ENCODE measurements around the gene FLACC1.
"Not testable (repeated sequence)": the region's sequence is repeated elsewhere in the genome, so short reads cannot be mapped to it uniquely, and the experiment has no call there.

Gene FLACC1

GRCh38 chr2:201357221-201357620, at the start of gene FLACC1:
FLACC1 (minus strand) TSS chr2:201357345; CDS start chr2:201351404, 5,941 bp downstream.
- in situ Hi-C loops (cut with MboI; ENCODE audit: low sequenced_read_pairs): no loop called here

DNA sequence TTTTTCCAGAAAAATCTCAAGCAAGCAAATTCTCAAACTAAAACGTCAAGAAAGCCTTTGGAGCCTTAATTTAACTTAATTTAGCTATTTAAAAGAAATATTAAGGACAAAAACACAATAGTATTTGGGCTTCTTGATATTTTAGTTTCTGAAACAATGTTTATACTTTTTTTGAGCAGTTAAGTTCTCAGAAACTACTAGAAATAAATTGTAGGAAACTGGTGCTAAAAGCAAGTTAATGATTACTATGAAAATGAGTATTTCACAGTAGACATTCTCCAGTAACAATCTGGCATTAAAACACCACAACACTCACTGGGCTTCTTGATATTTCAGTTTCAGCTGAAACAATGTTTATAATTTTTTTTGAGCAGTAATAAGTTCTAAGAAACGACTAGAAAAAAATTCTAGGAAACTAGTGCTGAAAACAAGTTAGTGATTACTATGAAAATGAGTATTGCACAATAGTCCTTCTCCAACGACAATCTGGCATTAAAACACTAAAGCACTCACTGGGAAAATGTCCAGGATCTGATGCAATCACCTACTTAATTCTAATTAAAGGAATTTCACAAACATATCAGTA, 49.0 kb upstream of the FLACC1 start:
- in situ Hi-C loops (cut with MboI; ENCODE audit: low sequenced_read_pairs): no loop called here

DNA sequence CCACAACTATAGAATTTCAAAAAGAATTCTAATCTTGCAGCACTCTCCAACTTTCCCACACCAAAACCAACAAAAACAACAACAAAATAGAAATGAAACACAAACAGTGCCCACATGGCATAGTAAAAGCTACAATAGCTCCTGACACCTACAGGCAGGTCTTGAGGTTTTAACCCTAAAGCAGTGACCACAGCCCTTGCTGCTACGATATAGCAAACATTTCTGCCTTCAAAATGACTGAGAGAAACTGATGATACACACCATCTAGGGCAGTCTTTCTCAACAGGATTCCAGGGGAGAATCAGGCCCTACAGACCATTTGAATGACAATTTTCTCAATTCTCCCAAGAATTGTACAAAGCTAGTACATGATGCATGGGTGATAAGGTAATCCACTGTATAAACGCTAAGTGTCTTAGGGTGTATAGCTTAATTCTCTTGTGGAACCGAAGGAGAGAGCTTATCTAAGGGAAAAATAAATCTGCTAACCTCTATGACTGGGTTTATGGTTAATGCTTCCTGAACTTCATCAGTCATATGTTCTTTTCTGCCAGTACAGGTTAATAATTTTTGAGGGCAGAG, 47.6 kb upstream of the FLACC1 start:
- in situ Hi-C loops (cut with MboI; ENCODE audit: low sequenced_read_pairs): no loop called here

DNA sequence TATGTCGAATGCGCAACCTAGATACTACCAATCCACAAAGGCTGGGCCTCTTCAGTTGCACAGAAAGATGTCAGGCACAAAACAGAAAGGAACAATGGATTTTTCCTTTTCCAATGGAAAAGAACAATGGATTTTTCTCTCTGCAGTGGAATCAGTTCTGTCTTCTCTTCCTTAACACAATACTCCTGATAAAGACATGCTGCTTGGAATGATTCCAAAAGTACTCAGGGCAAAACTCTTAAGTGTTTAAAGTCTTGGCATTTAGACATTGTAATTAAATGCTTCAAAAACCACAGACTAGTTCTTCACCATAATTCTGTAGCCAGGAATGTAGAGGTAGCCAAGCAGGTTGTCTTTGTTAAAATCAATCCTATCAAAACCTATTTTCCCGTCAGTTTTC, 46.7 kb upstream of the FLACC1 start:
- in situ Hi-C loops (cut with MboI; ENCODE audit: low sequenced_read_pairs): no loop called here

DNA sequence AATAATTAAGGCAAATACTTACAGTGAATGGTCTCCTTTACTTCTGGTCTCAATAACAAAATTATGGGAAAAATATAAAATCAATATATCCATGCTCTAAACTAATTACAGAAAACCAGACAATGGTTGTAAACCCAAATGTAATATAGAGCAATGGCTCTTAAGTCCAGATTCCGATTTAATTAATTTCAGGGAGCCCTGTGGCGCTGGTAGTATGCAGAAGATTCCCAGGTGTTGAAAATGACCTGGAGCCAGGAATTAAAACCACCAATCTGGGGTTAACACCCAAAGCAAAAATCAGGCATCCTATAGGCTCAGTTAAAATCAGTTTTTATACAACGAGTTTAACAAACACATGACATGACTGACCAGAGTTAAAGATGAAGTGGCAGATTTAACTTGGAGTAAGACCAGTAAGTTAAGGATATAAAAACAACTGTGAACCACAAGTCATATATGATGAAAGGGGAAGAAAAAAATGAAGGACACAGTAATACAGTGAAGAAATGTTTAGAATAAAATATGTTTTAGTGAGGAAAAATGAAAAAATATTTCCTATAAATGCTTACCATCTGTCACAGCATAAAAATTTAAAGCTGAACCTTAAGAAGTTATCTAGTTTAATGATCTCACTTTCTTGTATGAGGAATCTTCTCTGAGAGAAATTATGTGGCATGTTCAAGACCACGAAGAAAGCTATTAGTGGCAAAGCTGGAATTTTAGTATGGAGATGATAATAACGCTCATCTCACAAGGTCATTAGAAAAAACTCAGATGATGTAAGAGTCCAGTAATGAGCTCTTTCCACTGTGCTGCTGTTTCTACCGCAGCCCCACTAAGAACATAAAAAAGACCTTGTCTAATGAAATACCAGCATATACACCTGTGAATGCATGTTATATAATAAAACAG, 45.8 kb upstream of the FLACC1 start:
- in situ Hi-C loops (cut with MboI; ENCODE audit: low sequenced_read_pairs): no loop called here

DNA sequence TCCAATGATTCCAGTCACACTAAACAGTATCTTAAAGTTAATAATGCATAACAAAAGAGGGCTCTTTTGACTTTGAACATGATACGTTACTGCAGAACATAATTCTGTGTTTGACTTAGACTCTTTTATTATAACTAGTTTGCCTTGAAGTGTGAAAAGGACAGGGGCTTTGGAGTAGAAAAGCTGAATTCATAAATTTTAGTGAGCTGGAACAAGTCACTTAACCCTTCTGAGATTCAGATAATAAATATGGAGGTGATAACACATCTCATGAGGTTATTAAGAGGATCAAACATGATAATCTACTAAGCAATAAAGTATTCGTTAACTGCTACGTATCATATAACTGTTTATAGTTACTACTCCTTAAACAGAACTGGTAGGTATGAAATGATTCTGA, 44.7 kb upstream of the FLACC1 start:
- in situ Hi-C loops (cut with MboI; ENCODE audit: low sequenced_read_pairs): no loop called here

DNA sequence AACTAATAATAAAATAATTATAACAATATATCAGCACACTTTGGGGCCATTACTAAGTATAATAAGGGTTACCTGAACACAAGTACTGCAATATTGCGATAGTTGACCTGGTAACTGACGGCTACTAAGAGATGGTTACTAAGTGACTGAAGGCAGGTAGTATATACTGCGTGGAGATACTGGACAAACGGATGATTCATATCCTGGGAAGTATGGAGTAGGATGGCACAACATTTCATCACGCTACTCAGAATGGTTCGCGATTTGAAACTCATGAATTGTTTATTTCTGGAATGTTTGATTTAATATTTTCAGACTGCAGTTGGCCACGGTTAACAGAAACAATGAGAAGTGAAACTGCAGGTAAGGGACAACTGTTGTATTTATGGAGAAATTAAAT, 39.5 kb upstream of the FLACC1 start:
- in situ Hi-C loops (cut with MboI; ENCODE audit: low sequenced_read_pairs): no loop called here

- in situ Hi-C loops (cut with MboI; ENCODE audit: low sequenced_read_pairs): no loop called here
Observed at GRCh38 chr2:201383136-201383535, 26.0 kb upstream of the FLACC1 start.

GRCh38 chr2:201378496-201379397, 21.6 kb upstream of the FLACC1 start:
- in situ Hi-C loops (cut with MboI; ENCODE audit: low sequenced_read_pairs): no loop called here

GRCh38 chr2:201377218-201377617, 20.1 kb upstream of the FLACC1 start:
- in situ Hi-C loops (cut with MboI; ENCODE audit: low sequenced_read_pairs): no loop called here

DNA sequence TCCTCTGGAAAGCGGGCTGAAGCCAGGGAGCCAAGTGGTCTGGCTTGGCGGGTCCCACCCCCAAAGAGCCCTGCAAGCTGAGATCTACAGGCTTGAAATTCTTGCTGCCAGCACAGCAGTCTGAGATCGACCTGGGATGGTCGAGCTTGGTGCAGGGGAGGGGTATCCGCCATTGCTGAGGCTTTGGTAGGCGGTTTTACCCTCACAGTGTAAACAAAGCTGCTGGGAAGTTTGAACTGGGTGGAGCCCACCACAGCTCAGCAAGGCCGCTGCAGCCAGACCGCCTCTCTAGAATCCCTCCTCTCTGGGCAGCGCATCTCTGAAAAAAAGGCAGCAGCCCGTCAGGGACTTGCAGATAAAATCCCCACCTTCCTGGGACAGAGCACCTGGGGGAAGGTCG, 12.6 kb upstream of the FLACC1 start:
- in situ Hi-C loops (cut with MboI; ENCODE audit: low sequenced_read_pairs): no loop called here

DNA sequence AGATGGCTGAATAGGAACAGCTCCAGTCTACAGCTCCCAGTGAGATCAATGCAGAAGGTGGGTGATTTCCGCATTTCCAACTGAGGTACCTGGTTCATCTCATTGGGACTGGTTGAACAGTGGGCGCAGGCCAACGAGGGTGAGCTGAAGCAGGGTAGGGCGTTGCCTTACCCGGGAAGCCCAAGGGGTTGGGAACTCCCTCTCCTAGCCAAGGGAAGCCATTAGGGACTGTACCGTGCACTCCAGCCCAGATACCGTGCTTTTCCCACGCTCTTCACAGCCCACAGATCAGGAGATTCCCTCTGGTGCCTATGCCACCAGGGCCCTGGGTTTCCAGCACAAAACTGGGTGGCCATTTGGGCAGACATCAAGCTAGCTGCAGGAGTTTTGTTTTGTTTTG, 12.2 kb upstream of the FLACC1 start:
- in situ Hi-C loops (cut with MboI; ENCODE audit: low sequenced_read_pairs): not testable (repeated sequence)

DNA sequence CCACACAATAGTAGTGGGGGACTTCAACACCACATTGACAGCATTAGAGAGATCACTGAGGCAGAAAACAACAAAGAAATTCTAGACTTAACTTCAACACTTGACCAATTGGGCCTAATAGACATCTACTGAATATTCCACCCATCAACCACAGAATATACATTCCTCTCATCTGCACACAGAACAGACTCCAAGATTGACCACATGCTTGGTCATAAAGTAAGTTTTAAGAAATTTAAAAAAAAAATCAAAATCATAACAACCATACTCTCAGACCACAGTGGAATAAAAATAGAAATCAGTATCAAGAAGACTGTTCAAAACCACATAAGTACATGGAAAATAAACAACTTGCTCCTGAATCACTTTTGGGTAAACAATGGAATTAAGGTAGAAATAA, 9.0 kb upstream of the FLACC1 start:
- in situ Hi-C loops (cut with MboI; ENCODE audit: low sequenced_read_pairs): no loop called here

DNA sequence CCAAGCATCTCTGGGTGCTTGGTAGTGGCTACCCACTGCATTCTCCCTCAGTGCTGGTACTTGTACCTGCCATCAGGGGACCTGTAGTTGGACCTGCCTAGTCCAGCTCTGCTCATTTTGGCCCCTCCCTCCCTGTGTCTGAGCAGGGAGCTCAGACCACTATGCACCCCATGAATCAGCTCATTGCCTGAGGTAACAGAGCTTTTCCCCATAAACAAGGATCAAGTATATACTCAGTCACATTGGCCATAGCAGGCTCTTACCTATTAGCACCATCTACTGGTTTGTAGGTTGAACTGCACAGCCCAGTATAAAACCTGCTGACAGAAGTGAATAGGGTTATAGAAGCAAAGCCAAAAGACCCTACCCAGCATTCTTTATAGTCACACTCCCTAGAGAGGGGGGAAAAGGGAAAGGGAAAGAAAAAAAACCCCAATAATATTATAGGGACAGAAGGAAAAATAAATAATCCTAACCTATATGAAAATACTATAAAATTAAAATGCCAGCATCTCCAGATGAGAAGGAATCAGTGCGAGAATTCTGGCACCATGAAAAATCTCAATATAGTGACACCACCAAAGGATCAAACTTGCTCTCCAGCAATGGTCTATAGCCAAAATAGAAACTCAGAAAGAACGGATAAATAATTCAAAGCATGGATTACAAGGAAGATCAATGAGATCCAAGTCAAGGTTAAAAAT, 6.9 kb upstream of the FLACC1 start:
- in situ Hi-C loops (cut with MboI; ENCODE audit: low sequenced_read_pairs): loop anchor here (5.0 kb wide), 1 partner anchor 117 kb away; no protein-coding TSS in a partner anchor

DNA sequence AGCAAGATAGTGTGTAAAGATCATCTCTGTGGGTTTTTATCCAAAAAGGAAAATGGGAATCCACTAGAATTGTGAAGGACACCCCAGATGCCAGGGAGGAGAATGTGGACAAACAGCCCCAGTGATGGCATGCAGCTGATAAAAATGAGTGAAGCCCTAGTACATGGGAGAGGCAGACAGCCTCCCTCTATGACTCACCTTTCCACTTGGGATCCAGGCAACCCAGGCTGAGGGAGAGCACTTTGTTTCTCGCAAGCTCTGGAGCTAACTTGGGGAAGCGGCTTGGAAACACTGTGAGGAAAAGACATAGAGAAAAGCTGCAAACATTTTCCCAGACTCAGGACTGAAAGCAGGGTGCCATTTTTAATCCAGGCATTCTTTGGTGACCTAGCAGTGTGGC, 5.3 kb upstream of the FLACC1 start:
- in situ Hi-C loops (cut with MboI; ENCODE audit: low sequenced_read_pairs): loop anchor here (5.0 kb wide), 1 partner anchor 115 kb away; no protein-coding TSS in a partner anchor

DNA sequence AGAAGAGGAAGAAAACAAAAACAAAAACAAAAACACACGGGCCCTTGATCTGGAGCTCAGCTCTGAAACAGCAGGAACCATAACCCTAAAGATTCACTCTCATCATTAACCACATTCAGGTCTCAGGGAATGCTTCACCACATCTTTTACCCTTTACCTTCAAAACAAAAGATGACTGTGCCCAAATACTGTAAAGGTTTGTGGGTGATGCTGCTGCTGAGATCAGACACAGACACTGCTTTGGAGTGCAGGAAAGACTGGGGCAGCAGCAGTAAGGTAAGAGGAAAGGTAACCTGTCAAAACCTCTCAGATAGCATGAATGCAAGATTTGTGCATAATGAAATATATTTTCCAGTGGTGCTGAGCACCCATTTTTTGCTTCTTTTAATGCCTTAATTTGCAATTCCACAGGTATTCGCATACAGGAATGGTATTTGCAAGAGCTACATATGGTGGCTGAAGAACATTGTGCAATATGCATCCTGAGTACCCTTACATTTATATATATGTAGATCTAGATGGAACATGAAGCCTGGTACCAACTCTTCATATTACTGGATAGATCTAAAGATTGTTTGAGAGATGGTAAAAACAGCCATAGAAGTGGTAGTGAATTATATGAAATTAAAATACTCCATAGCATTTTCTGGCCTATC, 4.1 kb upstream of the FLACC1 start:
- in situ Hi-C loops (cut with MboI; ENCODE audit: low sequenced_read_pairs): loop anchor here (5.0 kb wide), 1 partner anchor 114 kb away; no protein-coding TSS in a partner anchor

GRCh38 chr2:201360256-201360655, 3.1 kb upstream of the FLACC1 start:
- in situ Hi-C loops (cut with MboI; ENCODE audit: low sequenced_read_pairs): loop anchor here (5.0 kb wide), 1 partner anchor 113 kb away; no protein-coding TSS in a partner anchor

DNA sequence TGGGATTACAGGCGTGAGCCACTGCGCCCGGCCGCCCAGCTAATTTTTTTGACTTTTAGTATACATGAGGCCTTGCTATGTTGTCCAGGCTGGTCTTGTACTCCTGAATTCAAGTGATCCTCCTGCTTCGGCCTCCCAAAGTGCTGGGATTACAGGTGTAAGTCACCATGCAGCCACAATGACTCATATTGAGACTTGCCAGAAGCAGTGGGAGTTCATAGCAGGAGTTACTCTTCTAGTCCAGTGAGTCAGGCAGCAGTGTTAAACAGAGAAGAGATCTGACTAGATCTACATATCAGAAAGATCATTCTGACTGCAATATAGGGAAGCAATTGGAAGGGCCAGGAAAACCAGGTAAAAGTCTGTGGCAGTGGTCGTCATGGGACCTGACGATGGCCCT, 1.5 kb upstream of the FLACC1 start:
- in situ Hi-C loops (cut with MboI; ENCODE audit: low sequenced_read_pairs): no loop called here

- in situ Hi-C loops (cut with MboI; ENCODE audit: low sequenced_read_pairs): no loop called here
Observed at GRCh38 chr2:201353116-201353515, 4.0 kb downstream of the FLACC1 start.

GRCh38 chr2:201350879-201351278, 6.3 kb downstream of the FLACC1 start:
- in situ Hi-C loops (cut with MboI; ENCODE audit: low sequenced_read_pairs): no loop called here

Data from HL-60/S4 treated with retinoic acid at 250 ng/mL for 4 days and 3 days (cell line).